HG02870 (cell line): ENCODE results near the gene ARRDC1.
"Not testable (repeated sequence)": the region's sequence is repeated elsewhere in the genome, so short reads cannot be mapped to it uniquely, and the experiment has no call there.

Experiments used
- ATAC-seq: cut with Tn5 transposase; IDR thresholded peaks from one replicate; pipeline ENCODE4 v1.9.1; 2021; ENCODE audit warnings: mild to moderate bottlenecking, moderate library complexity; ENCODE audit not compliant: unreplicated experiment

The ARRDC1 gene

DNA sequence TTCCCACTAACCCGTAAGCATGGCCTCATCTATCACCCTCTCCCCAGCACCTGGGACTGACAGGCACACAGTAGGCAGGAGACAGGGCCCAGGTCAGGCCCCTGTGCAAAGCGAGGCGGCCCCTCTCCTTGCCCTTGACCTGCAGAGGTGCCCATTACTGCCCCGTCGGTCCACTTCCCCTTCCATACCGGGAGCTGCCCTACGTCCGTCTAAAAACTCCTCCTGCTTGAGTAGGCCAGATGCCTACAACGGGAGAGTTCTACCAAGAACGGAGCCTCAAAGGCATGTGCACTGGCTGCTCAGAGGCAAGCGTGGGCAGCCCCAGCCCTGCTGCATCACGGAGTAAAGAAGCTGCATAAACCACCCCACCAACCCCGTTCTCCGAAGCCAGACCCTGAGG, 22.1 kb upstream of the ARRDC1 start:
- no peak for ATAC-seq

DNA sequence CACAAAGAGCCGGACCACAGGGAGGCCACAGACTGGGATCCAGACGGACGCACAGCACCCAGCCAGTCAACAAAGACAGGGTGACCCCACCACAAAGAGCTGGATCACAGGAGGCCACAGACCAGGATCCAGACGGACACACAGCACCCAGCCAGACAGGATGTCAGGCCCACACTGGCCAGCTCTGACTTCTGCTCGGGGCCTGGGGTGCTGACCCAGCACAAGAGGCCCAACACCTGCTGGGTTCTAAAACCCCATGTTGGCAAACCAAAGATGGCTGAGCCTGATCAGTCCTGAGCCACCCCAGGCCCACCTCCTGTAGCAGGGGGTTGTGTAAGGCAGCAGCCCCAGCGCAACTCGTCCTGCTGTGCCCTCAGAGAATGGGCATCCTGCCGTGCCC, 21.5 kb upstream of the ARRDC1 start:
- ATAC-seq = no peak

DNA sequence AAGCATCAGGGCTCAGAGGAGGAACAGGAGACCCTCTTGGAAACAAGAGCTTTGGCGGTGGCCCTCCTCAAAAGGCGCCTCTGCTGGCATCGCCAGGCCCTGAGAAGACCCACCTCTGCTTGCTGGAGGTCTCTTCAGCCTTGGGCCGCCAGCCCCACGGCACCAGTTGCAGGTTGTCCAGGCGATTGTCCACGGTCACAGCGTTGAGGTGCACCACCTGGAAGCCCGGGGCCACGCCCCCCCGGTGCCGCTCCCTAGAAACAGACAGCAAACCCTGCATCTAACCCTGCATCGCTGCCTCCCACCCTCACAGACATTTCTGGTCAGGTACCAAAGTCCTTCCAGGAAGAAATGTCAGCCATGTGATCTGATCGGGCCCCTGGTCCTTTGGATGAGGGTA, 18.6 kb upstream of the ARRDC1 start:
- no peak for ATAC-seq

DNA sequence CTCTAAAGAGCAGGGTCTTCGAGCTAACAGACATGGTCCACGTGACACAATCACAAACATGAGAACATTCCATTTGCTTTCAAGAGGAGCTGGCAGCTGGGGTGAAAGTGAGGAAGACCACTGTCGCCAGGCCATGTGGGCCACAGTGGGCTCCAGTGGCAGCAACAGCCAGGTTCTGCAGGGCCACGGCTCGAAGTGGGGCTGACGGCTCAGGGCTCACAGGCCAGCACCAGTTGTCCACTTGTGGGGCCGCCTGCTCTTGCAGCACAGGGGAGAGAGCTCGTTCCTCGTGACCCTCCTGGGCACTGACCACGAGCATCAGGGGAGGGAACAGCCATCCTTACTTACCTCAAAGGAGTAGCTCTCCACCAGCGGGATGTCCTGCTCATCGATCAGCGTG, 17.2 kb upstream of the ARRDC1 start:
- ATAC-seq = no peak

DNA sequence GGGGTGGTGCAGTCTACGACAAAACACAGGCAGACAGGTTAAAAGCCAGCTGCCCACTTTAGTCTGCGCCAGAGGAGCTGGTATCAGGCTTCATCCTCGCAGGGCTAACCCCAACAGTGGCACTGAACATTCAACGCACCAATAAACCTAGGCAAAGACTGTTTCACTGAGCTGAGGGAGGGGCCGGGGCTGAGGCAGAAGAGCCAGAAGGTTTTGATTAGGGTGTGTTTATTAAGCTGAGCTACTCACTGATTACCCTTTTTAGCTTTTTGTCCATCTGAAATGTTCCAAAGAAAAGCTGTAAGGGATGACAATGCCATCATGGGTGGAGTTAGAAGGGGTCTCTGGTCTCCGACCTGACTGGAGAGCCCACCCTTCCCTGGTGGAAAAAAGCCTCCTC, 16.6 kb upstream of the ARRDC1 start:
- no peak for ATAC-seq

DNA sequence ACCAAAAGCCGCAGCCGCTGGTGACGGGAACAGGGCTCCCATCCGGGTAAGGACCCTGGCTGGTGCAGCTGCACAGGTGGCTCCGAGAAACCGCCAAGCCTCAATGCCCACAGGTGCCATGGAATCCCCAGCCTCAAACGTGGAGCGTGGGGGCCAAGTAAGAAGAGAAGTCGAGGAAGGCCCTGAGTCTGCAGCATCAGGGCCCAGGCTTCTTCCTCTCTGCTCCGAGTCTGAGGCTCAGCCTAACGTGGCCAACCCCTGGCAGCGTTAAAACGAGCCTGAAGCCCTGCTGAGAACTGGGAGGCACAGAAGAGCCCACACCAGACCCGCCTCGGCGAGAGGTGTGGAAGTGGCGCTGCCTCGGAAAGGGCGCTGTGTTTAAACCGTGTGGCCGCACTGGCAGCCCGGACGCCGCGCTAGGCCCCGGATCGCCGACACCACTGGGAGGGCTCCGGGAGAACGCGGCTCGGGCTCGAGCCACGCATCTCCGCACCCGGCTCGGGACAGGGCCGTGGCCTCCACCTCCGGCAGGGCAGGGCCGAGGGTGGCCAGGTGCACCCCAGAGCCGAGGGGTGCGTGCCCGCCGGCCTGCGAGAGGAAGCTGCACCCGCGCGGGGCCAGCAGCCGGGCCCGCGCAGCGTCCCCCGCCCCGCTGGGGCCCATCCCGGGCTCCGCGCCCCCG, 15.9 kb upstream of the ARRDC1 start:
- ATAC-seq = peak; percentile 6

DNA sequence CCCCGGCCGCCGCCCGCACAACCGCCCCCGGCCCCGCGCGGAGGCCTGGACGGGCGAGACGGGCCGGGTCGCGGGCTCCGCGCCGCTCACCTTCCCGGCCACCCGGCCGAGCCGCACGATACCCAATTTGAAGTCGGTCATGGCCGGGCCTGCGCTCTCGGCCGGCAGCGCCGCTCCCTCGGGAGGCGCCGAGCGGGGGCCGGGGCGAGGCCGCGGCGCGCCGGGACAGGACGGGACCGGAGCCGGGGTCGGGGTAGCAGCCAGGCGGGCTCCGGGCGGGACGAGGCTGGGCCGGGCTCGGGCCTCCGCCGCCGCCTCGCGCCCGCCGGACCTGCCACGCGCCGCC, 15.4 kb upstream of the ARRDC1 start:
- ATAC-seq = peak; percentile 16

DNA sequence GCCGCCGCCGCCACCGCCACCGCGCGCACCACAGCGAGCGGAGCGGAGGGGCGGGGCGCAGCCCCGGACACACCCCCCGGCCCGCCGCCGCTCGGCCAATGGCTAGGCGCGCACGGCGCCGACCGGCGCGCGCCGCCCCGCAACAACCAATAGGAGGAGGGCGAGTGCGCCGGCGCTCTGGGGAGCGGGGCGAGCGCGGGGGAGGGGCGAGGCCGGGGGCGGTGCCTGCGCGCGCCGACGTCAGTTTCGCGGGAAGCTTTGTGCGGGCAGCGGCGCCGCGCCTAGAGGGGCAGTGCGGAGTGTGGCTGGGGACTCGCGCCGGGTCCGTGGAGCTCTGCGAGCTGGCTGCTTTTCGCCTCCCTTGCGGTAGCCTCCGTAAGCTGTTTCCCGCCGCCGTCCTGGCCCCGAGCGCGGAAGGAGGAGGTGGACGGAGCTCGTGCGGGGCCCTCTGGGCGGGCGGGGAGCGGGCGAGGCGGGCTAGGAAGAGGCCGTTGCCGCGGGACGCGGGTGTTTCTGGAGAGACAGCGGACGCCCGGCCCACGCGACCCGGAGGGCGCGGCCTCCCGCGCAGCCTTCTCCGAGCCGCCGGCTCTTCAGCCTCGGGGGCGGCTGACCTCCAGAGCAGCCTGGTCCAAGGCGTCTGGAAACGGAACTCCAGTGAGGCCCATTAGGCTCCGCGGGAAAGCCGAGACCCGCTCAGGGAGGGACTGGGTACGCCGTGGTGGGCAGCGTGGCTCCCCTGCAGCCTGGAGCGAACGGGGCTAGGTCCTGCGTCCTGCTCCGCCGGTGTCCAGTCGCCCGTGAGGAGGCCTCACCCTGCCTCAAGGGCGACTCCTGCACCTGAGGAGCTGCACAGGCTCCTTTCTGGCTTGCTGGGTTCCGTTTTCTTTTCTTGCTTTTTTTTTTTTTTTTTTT, 14.8 kb upstream of the ARRDC1 start, which contains the start of gene ZMYND19:
TSS of gene ZMYND19 (minus strand) at position 44 of the 915 bp plus-strand sequence. CDS start 249 bp downstream, outside the sequence.
- peak; percentile 82 for ATAC-seq

DNA sequence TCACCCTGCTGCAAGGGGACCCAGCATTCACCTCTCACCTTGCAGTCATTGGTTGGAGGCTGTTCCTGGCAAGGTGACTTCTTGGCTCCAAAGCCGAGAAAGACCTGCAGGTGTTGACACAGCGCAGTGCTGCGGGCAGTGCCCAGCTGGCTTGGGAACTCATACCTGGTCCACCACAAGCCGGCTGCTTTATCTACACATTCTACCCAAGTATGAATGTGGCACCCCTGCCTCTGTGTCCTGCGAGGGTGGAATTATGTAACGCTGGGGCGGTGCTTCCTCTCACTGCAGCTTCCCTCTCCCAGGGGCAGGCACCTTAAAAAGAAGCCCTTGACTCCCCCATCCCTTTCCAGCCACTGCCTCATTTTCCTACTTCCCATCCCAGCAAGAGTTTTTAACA, 12.7 kb upstream of the ARRDC1 start:
- ATAC-seq = no peak

DNA sequence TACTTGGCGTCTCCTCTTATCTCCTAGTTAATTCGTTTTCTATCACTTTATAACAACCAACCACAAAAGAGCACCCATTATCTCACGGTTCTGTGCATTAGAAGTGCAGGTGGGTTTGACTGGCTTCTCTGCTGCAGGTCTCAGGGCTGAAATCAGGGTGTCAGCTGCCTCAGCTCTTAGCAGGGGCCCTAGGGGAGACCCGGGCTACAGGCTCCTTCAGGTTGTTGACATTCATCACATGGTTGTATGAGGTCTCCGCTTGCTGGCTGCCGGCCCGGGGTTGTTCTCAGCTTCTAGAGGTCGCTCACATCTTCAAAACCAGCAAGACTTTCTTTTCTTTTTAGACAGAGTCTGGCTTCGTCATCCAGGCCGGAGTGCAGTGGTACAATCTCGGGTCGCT, 12.3 kb upstream of the ARRDC1 start:
- no peak for ATAC-seq

DNA sequence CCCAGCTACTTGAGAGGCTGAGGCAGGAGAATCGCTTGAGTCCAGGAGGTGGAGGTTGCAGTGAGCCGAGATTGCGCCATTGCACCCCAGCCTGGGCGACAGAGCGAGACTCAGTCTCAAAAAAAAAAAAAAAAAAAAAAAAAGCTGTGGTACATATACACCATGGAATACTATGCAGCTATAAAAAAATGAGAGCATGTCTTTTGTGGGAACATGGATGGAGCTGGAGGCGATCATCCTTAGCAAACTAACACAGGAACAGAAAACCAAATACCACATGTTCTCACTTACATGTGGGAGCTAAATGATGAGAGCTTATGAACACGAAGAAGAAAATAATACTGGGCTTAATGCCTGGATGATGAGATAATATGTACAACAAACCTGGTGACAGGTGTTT, 8.9 kb upstream of the ARRDC1 start:
- not testable (repeated sequence) for ATAC-seq

DNA sequence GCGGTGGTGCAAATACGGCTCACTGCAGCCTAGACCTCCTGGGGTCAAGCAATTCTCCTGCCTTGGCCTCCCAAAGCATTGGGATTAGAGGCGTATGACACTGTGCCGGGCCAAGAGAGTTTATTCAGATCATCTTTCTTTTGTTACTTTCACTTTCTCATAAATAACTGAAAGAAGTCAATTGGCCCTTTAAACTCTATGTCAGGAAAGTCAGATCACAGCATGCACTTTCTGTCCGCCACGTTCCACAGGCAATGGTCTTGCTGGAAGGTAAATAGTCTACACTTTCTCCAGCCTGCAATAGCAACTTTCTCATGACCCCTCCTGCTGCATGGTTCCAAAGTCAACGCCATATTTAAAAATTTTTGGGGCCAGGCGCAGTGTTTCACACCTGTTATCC, 6.5 kb upstream of the ARRDC1 start:
- ATAC-seq = no peak

DNA sequence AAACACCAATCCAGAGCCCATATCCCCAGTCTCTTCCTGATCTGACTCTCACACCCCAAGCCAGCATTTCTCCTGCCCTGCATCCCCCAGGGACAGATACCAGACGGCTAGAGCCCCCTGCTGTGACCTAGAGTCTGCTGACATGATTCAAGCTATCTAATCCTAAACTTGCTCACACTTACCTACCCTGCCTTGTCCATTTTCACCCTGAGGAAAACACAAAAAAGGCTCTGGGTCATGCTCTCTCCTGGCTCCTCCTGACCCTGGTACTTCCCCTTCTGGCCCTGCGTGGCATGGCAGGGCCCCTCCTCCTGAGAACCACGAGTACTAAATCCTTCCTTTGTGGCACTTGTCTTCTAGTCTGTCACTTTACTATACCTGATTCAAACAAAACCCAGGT, 2.8 kb upstream of the ARRDC1 start:
- no peak for ATAC-seq

DNA sequence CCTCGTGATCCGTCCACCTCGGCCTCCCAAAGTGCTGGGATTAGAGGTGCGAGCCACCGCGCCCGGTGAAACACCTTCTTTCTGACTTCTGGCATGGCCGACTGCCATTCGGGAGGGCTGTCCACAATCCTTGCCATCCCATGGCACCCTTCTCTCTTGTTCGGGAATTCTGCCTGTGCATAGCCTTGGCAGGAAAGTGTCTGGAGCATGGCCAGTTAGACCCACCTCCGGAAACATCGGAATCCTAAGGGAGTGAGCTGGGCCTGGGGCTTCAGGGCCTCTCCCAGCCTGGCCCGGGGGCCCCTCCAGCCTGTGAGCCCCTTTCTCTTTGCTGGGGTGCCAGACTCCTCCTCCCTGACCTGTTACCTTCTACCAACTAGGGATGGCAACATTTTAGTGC, 1.6 kb upstream of the ARRDC1 start:
- no peak for ATAC-seq

DNA sequence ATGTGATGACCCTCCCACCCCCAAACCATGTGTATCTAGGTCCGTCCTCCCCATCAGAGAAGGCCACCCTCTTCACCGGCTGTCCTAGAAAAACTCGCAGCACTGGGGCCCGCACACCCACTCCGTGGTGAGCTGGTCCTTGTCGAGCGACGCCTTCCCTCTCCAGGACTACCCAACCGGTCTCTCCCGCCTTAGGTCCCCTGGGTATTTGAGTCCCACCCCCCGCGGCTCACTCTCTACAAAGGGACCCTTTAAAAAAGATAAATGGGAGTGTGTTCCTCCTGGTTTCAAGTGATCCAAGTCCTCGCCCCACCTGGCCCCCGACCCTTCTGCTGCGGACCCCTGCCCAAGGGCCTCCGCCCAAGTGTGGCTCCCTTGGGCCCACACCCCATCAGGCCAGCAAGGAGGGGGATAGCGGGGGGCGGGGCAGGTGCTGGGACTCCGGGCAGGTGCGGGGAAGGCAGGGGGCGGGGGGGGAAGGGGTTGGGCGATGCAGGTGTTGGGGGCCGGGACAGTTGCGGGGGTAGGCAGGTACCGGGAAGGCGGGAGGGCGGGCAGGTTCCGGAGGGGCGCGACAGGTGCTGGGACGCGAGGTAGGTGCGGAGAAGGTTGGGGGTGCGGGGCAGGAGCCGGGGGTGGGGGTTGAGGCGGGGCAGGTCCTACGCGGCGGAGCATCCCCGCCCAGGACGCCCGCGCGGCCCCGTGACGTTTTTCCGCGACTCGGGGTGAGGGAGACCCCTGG, 970 bp upstream of the ARRDC1 start:
- no peak for ATAC-seq

DNA sequence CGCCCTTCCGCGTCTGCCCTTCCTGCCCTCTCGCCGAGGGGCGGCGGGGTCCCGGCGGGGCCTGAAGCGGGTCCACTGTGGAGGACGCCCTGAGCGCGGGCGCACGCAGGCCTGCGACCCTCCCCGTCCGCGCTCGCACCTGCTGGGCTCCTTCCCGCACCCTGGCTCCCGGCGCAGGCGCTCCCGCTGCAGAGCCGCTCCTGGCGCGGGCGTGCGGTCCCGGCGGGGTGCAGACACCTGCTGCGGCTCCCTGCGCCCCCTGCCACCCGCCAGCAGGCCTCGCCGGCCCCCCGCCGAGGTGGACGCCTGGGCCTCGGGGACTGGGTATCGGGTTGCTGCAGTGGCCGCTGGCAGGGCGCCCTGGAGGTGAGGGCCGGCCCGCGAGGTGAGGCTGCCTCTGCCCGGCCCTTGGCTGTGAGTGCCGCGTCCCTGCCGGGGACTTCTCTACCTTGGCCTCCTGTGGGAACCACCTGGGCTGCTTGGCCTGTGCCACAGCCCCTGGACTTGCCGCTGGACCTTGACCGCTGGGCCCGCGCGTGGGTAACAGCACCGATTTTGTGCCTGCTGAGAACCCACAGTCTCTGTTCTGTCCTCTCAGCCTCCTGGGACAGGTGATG, 627 bp downstream of the ARRDC1 start:
- no peak for ATAC-seq

DNA sequence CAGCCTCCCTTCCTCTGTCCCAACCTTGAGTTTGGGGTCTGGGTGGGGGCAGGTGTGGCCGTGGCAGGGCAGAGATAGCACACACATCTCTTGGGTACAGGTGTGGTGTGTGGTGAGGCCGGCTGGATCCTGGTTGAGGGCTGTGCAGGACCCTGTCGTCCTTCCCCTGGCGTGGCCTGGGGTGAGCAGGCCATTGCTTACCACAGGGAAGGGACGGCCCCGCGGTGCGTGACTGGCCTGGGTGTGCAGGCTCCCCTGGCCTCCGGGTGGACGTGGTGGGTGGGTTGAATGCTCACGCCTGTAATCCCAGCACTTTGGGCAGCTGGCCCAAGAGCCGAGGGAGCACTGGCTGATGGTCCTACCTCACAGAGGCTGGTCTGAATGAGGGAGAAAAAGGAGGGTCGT, 1.2 kb downstream of the ARRDC1 start:
- no peak for ATAC-seq

DNA sequence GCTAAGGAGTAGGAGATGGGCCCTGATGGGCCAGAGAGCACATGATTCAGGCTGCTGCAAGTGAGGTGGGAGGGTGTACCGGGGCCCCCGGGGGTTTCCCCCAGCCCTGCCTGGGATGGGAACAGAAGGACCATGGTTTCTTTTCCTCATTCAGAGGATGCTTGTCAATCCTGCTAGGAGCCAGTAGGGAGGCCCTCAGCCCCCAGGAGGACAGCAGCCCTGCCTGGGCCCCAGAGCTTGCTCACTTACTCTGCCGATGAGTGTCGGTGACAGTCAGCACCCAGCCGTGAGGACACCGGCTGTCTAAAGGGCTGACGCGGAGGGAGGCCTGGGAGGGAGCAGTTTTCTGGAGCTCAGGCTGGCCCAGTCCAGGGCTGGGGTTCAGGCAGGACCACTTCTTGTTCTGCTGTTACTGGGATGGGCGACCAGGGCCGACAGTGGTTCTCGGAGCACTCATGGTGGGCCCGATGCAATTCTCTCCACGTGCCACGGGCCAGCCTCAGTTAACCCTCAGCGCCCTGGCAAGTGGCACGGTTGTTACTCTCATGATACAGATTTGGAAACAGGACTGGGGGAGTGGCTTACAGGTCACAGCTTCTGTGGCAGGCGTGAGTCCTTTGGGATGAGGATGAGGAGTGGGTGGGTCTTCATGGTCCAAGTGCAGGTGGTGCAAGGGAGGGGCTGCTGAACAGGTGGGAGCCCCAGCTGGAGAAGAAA, 1.8 kb downstream of the ARRDC1 start:
- no peak for ATAC-seq

DNA sequence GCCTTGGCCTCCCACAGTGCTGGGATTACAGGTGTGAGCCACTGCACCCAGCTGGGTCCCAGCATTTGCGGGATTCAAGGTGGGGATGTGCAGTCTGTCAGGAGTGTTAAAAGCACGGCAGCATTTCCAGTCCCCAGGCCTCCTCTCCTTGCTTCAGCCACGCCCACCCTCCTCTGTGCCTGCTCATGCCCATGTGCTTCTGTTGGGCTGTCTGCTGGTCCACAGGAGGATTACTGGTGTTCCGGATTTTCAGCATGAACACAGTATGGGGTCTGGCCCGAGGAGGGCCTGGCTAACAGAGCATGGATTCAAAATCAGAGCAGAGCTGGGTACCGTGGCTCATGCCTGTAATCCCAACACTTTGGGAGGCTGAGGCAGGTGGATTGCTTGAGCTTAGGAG, 5.5 kb downstream of the ARRDC1 start:
- no peak for ATAC-seq
